Measurements from ENCODE around the gene MDN1.

GRCh38 chr6:89693207-89693606, 126.4 kb downstream of the MDN1 start:
- TF ChIP-seq CTCF (IDR thresholded peaks at IDR 0.05; ENCODE audit: control extremely low read depth in 1 of 3, insufficient read depth in 1 of 3, low read depth in 1 of 3, low read length in 3 of 3) (no peak), EZH2 (IDR thresholded peaks at IDR 0.05; ENCODE audit: low read depth, low read length, severe bottlenecking) (no peak), FOSL1 (IDR thresholded peaks at IDR 0.05; ENCODE audit: insufficient read depth, low read depth, low read length) (no peak)
